Measurements from ENCODE around the gene ZXDC.
A peak's percentile ranks its signal among the peaks of the same experiment; 100 is the strongest.

The ZXDC gene

DNA sequence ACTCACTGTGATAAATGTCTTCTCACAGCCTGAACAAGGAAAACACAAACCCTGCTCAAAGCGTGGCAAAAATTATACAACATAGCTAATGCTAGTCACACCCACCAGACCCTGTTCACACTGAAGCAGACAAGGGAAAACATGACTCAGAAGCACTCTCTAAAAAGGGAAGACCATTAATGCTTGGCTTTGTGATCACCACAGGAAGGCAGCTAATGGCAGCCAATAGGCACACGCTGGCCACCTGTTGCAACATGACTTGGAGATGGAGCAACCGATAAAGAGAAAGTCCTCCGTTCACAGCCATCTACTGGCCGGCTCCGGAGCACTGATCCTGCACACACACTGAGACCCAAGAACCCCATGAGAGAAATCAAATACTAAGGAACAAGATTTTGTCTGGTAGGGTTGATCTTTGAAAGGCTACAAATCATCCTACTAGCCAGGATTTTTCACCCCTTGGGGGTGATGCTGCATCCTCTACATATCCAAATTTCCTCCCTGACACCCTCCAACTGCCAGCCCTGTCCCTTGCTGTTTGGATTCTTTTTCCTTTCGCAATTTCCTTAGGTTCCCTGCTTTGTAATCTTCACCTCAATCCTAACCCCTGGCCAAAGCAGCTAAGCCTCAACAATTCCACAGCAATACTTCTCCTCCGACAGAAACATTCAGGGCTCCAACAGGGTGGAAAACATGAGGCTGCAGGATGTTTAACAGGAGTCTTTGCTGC lies 3.2 kb downstream of the ZXDC start:
- DNase-seq: peak; percentile 48

DNA sequence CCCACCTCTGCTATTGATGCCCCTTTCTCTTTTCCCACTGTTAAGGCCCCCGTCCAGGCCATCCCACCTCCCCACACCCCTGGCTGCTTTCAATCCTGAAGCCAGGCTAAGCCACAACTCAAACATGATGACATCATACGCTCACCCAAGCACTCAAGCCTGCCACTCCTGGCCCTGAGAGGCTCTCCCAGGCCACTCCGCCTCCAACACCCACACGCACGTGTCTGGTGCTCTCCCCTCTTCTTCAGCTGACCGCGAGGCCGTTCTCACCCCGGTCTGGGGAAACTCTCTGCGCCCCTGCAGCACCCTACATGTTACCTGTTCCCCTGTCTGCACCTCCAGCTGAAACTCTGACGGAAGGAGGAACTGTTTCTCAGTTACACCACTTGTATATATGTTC lies 6.2 kb downstream of the ZXDC start:
- no peak for DNase-seq

DNA sequence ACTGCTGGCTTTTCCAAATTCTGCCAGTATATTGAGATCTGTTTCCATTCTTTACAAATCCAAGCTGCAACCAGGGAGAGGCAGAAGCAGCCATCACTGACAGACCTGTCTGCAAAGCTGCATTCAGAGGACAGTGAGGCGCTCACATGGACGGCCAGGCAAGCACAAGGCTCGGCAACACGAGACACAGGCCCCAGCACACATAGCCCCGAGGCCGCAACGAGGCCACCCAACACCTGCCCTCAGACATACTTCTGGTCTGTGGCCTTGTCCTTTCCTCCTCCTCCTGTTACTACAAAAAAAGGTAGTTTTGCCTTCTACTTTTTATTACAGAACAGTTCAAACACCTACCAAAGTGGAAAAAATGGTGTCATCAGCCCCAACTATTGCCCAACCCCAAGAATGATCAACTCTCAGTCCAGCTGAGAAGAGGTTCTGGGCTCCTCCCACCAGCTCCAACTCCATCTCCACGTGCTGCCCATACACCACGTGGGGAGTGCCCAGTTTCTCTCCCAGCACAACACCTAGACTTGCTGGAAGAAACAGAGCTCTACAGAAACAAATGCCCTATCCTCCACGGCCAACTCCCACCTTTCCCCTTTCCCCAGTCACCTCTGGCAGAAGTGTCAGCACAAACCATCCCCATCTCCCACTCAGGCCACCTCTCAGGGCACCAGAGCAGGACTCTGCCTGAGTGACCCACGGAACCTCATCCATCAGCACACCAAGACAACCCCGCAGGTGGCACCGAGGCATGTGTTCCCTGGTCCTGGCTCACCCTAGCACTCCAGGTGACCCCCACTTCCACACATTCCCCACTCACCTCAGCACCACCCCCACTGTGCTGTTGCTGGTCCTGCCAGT lies 7.4 kb downstream of the ZXDC start:
- no peak for DNase-seq

DNA sequence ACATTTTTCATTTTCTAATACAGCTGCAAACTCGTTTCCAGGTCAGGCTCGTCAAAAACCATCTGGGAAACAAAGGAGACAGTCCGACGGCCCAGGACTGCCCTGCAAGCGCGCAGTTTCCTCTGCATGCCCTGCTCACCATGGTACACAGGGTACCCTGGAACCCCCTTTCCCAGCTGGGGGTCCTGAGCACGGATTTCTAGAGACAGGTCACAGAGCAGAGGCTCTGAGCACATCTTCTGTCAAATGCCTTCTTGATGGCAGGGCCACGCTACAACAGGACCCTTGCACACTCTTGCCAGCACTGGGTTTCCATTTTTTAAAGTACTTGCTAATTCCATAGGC lies 8.1 kb downstream of the ZXDC start:
- DNase-seq: no peak

DNA sequence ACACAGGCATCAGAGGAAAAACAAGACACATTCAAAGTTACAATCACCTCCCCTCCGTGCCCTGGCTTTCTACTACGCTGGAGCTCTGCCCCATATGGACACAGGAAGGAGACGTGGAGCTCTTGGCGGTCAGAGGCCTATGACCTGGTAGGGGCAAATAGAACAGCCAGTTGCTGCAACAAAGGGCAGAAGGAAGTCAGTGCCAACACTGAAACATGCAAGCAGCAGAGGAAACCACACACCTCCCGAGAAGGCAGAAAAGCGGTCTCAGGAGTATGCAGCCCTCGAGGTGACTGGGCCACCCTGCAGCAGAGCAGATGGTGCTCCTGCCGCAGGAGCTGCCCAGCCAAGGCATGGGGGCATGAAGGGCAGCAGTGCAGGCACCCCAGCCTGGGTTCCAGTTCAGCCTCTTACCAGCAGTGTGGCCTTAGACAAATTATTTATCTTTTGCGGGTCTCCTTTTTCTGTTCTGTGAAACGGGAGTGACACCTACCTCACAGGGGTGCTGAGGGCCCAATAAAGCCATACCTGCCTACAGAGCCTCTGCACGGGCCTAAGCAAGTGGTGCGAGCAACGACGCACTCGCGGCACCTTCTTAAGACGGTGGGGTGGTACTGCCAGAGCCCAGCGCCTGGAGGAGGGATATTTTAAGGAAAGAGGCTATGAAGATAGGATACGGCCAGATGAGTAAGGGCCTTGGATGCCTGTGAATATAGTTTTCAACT lies 8.6 kb downstream of the ZXDC start:
- DNase-seq: no peak

DNA sequence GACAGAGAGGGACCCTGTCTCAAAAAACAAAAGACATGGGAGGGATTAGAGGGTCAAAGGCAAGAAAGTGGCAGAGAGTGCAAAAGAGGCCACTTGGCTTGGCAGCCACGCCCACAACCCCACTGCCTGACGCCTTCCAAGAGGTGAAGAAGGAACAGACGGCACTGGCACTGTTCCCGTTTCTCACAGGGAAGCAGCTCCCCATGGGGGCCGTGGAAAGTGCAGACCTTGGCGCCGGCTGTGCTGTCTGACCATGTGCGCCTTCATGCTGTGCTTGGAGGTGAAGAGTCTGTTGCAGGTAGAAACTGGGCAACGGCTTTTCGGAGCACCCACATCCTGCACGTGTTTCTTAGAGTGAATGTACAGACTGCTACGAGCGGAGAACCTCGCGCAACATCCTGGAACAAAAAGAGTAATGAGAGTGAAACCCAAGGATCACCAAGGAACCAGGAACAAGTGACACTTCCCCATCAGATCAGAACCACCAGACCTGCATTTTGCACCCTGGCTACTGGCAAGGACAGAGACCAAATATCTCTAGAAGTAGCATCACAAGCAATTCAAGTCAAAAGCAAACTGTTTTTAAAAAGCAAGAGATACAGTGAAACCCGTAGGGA lies 9.7 kb downstream of the ZXDC start:
- DNase-seq: peak; percentile 60

DNA sequence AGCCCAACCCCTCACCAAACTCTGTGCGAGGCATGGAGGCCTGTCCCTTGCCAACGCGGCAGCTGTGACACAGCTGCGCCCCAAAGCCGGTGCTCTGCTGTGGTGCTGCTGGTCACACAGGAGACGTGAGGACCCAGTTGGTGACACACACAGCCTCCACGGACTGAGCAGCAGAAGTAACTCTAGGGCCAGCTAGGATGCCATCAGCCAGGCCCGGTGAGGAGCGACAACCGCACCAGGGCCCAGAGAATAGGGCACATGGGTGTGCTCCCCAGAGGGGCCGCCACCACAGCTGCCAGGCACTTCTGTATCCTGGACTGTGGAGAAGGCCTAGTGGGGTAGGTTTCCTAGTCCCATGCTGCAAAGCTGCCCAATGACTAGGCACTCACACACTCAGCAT lies 10.7 kb downstream of the ZXDC start:
- DNase-seq: no peak

DNA sequence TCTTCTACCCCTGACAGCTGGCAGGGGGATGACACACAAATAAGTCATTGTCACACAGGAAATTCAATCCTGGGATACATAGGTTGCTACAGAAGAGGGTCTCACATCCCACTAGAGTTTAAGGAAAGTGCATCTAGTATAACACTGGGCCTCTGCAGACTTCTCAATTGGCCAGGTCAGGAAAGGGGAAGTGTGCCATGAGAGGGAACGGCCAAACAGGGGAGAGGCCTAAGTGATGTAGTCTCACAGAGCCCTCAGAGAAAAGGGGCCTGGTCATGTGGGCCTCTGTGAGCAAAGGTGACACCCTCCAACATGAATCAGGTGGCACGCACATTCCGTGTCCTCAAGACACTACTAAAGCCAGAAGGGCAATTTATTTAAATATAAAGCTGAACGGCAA lies 11.2 kb downstream of the ZXDC start:
- DNase-seq: no peak

DNA sequence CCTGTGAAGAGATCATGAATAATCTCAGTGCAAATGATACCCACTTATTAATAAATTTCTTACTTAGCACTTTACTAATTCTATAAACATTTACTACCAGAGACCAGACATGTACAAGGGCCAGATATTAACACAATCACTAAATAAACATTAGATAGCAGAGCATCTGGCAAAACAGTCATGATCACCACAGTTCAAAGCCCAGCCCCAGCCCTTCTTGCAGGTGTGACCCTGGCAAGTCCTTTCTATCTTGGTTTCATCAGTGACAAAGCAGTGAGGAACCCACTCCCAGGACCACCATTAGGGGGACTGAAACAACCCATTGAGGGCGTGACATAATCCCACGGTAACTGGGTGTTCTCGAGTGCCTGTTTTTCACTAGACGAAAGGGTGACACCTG lies 11.6 kb downstream of the ZXDC start:
- no peak for DNase-seq

DNA sequence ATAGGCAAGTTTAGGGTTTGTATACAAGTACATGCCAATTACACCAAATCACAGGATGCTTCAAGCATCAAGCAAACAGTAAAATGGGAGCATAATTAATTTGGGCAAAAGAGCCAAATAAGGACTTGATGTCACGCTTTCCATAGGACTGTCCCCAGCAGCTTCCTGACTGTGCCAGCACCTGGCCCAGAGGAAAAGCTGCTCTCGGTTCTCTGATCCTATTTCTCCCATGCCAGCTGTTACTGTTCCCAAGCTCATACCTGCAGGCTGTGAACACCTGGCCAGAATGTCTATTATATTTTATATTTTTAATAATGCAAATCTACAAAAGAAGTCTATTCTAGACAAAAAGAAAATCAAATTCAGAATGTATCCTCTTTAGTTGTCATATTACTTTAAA lies 12.2 kb downstream of the ZXDC start:
- DNase-seq: no peak

DNA sequence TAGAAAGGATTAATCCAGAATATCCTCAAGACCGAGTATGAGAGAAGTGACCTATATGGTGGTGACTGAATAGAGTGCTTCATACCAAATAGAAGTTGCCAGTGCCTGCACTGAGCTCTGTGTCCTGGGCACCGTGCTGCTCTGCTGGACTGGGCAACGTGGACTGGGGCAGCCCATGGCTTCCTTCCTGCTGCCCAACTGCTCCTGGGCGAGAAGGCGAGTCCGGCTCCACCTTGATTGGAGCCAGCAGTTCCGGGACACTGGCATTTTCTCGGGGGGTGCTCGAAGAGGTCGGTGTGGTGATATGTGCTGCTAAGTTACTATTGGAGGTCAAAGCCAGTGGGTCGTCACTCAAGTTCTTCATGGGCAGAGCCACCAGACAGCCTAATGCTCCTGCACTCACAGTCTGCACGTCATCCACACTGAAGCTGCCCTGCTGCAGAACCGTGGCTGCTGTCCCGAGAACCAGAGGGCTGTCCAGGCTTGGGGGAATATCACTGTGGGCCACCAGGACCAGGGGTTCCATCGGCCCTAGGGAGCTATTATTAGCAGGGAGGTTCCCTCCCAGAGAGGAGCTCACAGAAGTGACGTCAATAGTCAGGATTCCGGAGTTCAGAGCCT lies 14.1 kb downstream of the ZXDC start:
- no peak for DNase-seq

DNA sequence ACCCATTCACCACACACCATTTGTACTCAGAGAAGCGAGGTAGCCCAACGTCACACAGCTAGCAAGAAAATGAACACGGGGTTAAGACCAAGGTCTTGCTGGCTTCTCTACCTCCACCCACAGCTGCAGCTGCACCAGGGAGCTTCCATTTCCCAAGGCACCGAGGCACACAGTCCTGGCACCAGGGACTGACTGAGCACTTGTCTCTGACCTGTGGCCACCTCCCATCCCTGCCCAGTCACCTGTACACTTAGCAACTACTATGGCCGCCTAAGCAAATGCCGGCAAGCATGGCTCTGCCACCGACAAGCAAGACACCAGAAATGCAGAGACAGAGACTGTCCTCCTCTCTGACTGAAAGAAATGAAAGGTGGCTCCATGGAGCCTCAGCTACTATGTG lies 15.3 kb downstream of the ZXDC start:
- no peak for DNase-seq

DNA sequence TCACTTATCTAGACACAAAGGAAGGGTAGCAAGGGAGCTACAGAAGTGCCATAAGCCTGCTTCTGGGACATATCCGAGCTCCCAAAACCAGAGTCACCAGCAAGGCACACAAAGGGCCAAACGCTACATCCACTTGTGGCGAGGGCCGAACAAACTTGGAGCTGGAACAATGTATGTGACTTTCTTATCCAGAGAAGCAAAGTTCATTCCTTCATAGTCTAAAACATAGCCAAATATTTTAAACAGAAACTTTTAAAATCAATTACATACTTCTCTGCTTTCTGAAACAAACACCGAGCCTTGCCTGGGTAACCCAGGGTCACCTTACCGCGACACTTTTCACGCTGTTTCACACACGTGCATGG lies 15.9 kb downstream of the ZXDC start:
- no peak for DNase-seq

DNA sequence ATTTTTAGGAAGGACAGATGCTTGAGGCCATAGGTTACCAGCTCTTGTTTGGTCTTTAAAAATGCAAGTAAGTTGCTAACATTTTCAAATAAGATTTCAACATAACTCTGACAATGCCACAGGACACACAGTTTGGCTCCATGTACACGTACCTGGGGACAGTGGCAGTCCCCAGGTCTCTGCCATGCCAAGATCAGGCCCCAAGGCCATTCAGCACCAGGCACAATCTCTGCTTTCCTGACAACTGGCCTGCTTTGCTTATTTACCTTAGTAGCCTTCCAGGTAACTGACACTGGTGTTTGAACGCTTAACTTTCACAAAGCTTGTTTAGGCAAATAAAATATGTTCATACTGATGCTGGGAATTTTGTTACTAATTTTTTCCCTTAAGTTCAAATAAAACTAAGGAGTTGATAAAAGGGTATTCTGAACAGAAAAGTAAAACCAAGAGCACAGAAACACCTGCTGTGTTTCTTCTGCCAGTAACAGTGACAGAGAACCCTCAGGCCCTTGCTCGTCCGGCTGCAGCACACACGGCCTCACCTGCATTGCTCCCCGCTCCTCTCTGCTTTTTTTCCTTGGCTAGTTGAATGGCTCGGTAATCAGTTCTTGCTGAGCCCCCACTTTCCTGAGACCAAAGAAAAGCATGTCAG lies 16.5 kb downstream of the ZXDC start:
- DNase-seq: no peak

DNA sequence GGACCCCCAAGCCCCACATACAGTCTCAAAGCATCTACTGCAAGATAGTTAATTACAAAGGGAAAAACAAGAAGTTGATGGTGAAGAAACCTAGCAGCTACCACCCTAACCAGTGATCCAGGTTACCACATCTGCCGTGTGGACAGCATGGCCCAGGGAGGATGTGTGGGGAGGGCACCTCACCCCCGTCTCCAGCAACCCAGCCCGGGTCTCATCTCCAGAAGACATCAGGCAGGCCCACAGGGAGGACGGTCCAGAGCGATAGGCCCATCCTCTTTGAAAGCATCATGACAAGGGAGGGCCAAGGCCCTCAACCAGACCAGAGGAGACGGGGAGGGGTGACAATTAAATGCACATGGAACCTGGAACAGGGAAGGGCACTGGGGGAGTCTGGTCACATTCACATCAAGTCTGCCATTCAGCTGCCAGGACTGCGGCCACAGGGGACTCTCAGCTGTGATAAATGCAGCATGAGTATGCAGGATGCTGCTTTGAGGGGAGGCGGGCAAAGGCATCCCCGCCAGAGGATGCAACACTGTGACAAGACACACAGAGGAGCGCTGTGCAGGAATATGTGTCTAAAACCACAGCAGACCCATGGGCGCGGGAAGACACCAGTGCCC lies 18.8 kb downstream of the ZXDC start:
- DNase-seq: no peak

DNA sequence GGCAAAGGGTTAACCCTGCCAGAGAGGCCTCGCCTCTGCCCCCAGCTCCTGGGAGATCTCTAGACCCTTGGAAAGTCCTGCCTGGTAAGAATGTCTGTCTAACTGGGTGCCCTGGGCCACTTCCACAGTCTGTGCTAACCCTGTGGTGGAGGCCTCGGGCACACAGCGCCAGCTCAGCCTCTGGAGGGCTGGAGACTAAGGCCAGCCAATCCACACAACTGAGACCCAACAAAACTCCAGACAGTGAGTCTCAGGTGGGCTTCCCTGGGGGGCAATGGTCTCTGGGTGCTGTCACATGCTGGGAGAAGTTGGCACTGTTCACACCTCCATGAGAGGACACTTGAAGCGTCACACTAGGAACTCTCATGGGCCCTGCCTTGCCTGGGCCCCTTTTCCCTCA lies 19.5 kb downstream of the ZXDC start:
- DNase-seq: no peak

DNA sequence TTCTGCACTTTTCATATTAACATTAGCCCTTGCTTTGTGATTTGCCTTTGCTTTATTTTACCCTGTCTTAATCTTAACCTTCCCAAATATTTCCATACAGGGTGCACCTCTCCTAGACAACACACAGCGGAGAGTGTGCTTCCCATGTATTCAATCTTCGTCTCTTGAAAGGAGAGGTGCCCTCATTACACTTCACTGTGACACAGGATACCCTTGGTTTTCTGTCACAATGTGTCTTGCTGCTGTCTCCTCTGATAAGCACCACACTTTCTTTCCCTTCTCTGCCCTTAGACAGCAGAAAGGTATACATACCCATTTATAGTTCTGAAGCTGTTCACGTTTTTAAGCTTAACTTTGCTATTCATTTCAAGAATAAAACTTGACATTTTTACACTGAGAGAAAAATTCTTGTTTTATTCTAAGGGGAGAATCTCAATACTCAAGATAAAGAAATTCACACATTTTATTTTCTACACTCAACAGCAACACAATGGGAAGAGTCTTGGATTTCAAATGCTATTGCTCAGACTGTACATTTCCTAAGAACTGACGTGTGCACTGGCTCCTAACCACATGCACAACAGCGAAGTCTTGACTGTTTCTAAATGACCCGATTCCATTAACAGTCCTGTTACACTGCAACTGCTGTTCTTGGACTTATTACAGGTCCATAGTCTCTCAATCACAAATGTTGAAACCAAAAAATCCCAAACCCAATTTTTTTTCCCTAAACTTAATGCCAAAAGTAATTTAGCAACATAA lies 21.1 kb downstream of the ZXDC start:
- DNase-seq: no peak

DNA sequence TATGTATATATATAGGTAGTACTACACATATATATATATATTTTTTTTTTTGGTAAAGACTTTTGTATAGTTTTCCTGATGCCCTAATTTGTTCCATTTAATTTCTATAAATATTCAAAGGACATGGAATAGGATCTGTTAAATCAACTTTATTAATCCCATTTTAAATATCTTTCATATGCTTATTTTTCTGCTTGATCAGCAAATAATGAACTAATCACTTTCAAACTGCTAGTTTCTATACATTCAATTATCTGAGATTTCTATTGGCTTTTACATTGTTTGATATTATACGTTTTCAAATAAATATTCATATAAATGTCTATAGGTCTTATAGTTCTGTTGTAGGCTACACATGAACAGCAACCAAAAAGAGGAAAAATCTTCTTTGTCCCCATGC lies 21.7 kb downstream of the ZXDC start:
- no peak for DNase-seq

DNA sequence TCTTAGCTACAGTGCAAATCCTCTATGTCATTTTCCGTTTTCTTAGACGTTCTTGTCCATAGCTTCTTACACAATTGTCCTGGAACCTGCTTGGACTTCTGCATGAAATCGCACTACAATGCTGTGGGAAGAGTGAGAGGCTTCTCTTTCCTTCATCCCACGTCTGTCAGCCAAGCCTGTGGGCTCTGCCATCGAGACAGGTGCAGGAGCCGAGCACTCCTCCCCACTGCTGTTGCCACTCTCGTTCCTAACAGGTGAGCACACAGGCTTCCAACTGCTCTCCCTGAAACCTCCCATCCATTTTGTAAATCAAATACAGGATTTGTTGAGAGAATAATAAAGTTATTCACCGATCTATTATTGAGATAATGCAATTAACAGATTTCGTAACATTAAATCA lies 23.5 kb downstream of the ZXDC start:
- DNase-seq: no peak

DNA sequence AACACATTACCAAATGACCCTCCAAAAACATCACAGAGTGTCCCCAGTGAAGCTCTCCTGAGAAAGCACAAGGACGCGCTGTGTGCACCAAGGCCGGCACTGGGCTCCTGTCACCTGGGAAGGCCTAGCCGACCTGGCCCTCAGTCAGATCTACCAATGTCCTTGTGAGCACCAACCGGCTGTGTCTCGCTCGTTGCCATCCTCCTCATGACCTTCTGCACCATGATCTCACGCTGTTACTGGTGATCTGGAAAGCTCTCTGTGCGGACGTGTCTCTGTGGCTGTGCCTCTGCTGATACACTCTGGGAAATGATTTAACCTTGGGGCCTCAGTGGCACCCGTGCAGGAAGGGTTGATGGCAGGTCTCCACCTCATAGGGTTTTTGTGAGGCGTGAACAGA lies 24.2 kb downstream of the ZXDC start:
- no peak for DNase-seq

DNA sequence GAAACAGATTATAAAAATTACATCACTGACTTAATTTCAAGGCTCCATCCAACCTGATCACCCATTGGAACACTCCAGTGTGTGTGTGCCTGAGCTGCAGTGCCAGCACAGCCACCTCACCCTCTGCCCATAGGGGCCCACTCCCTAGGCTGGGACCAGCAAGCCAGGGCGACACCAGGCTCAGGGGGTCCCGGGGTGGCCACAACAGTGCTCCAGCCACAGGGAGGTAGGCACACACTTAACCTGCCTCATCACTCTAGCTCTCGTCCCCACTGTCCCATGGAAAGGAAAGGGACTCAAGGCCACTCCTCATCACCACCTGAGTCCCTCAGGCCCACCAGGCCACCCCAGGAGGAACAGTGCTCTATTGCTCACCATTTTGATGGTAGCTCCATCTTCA lies 24.9 kb downstream of the ZXDC start:
- DNase-seq: no peak
